H1 (cell line): ENCODE results near the gene SERPINA1. TPM values are rescaled to one million over a fixed set of nuclear protein-coding genes. Genes with fewer than 3 reads are reported as not detected.

Experiments used
- KDM5A ChIP-seq: fragments of 200-600 bp; IDR thresholded peaks from 2 replicates; pipeline ENCODE4 v1.7.1; 2012; ENCODE audit warnings: mild to moderate bottlenecking, low read length, inconsistent platforms, mixed read lengths
- polyA plus RNA-seq, 7 experiments: library from polyadenylated mRNA; depleted of rRNA in 3 of 7; stranded (reverse) in 5 of 7; unstranded in 2 of 7; fragments of >200 nt in 5 of 7; fragments of 200-250 nt in 2 of 7; gene quantifications; 1 replicate in 5 of 7; 2 replicates in 1 of 7; 4 replicates in 1 of 7; pipeline versions ENCODE4 v1.2.1 to v1.2.3, GENCODE V29; 2011 to 2013; ENCODE audit warnings: missing spikeins in 2 of 7, mixed read lengths in 2 of 7
- total RNA-seq: library from RNA; stranded (reverse); fragmentation: NEBNext Ultra II Directional; extraction: Animal tissue kit (Norgen Biotek cat#: 25700); gene quantifications from 2 replicates; pipeline ENCODE4 v1.2.1, GENCODE V29; 2021

The SERPINA1 gene
- total and polyA plus RNA-seq, 2 of the 8 experiments (the other 6 are each of a cell fraction or from before 2014, with no cell fraction given): 0.08 TPM; not detected in 1

DNA sequence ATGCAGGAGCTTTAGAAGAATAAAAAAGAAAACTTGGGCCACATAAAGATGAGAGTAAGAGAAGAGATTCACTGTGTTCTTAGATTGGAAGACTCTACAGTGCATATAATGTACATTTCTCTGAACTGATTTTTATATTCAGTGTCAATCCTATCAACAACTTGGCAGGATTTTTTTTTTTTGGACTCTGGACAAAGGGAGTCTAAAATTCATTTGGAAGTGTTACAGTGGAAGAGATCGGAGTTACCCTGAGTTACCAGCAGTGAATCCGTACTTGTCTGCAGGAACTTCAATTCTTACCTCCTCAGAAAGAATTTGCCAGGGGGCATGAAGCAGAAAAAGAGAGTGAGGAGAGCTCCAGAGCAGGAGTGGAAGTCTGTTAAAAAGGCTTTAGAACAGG, 40.2 kb upstream of the SERPINA1 start (continued):
- no peak for TF ChIP-seq KDM5A
- TF ChIP-seq, all 59 proteins: peak for 0
